Muscle layer of duodenum (tissue), 2 donors: ENCODE measurements around the gene LRMDA.
"Not testable (repeated sequence)": the region's sequence is repeated elsewhere in the genome, so short reads cannot be mapped to it uniquely, and the experiment has no call there.

ENCODE experiments used
- H3K27ac ChIP-seq: one replicate; pipeline ENCODE4 v1.7.0; 2013; ENCODE audit warnings: mild to moderate bottlenecking, low read length
- H3K27me3 ChIP-seq: one replicate; pipeline ENCODE4 v1.7.0; 2013; ENCODE audit warnings: low read depth, mild to moderate bottlenecking, control low read depth, low read length
- H3K36me3 ChIP-seq, 2 donors: one replicate each; pipeline ENCODE4 v1.7.0; 2013; ENCODE audit warnings: low read length in 2 of 2, control low read depth in 1 of 2, mild to moderate bottlenecking in 1 of 2; ENCODE audit not compliant: insufficient read depth in 2 of 2, control insufficient read depth in 1 of 2
- H3K4me1 ChIP-seq, 2 donors: one replicate each; pipeline ENCODE4 v1.7.0; 2013; ENCODE audit warnings: low read length in 2 of 2, mild to moderate bottlenecking in 2 of 2, control low read depth in 1 of 2, moderate library complexity in 1 of 2; ENCODE audit not compliant: insufficient read depth in 2 of 2, control insufficient read depth in 1 of 2
- H3K4me3 ChIP-seq, 2 donors: one replicate each; pipeline ENCODE4 v1.7.0; 2013; ENCODE audit warnings: low read length in 2 of 2, low read depth in 1 of 2, mild to moderate bottlenecking in 1 of 2
- H3K9me3 ChIP-seq, 2 donors: one replicate each; pipeline ENCODE4 v1.7.0; 2013; ENCODE audit warnings: low read length in 2 of 2, control low read depth in 1 of 2, mild to moderate bottlenecking in 1 of 2; ENCODE audit not compliant: control insufficient read depth in 1 of 2
- donor health status: healthy.

LRMDA gene

GRCh38 chr10:75593692-75594556 is 162.5 kb downstream of the LRMDA start:
- H3K27ac ChIP-seq: no peak overlapping the region
- no peak overlapping the region for H3K4me3 ChIP-seq
- peaks cover 3 to 10% of the 10 kb centered on the region in 2 donors for H3K4me1 ChIP-seq
- H3K27me3 ChIP-seq: no peaks in the 10 kb centered on the region
- no peaks in the 10 kb centered on the region for H3K36me3 ChIP-seq
- H3K9me3 ChIP-seq: no peaks in the 10 kb centered on the region

GRCh38 chr10:75596930-75597620 is 165.7 kb downstream of the LRMDA start:
- Histone ChIP-seq H3K27ac (no peak overlapping the region), H3K4me3 (no peak overlapping the region), H3K9me3 (no peaks in the 10 kb centered on the region), H3K4me1 (peaks cover 3 to 10% of the 10 kb centered on the region in 2 donors), H3K36me3 (no peaks in the 10 kb centered on the region), H3K27me3 (no peaks in the 10 kb centered on the region)

GRCh38 chr10:75597773-75598440 is 166.5 kb downstream of the LRMDA start:
- Histone ChIP-seq H3K27ac (no peak overlapping the region), H3K4me3 (no peak overlapping the region)

GRCh38 chr10:75598998-75599397 is 167.6 kb downstream of the LRMDA start:
- Histone ChIP-seq H3K36me3 (no peaks in the 10 kb centered on the region), H3K9me3 (no peaks in the 10 kb centered on the region), H3K27me3 (no peaks in the 10 kb centered on the region), H3K4me3 (no peak overlapping the region), H3K4me1 (no peaks in the 10 kb centered on the region), H3K27ac (no peak overlapping the region)

More at GRCh38 chr10:75597773-75598440, 166.5 kb downstream of the LRMDA start:
- Histone ChIP-seq H3K4me1 (peaks cover 3 to 4% of the 10 kb centered on the region in 2 donors), H3K36me3 (no peaks in the 10 kb centered on the region), H3K27me3 (no peaks in the 10 kb centered on the region), H3K9me3 (no peaks in the 10 kb centered on the region)

- Histone ChIP-seq H3K4me1 (peaks cover 0 to under 1% of the 10 kb centered on the region in 2 donors), H3K36me3 (no peaks in the 10 kb centered on the region), H3K27me3 (no peaks in the 10 kb centered on the region), H3K4me3 (no peak overlapping the region), H3K27ac (no peak overlapping the region), H3K9me3 (no peaks in the 10 kb centered on the region)
These were observed 168.6 kb downstream of the LRMDA start for GRCh38 chr10:75599875-75600648.

- Histone ChIP-seq H3K36me3 (no peaks in the 10 kb centered on the region), H3K4me1 (peaks cover 0 to 5% of the 10 kb centered on the region in 2 donors), H3K27me3 (no peaks in the 10 kb centered on the region), H3K4me3 (no peak overlapping the region), H3K9me3 (no peaks in the 10 kb centered on the region), H3K27ac (no peak overlapping the region)
These were observed 169.4 kb downstream of the LRMDA start for GRCh38 chr10:75600833-75601232.

GRCh38 chr10:75602341-75602740 is 170.9 kb downstream of the LRMDA start:
- H3K4me1 ChIP-seq: peaks cover 0 to 5% of the 10 kb centered on the region in 2 donors
- no peaks in the 10 kb centered on the region for H3K9me3 ChIP-seq
- H3K4me3 ChIP-seq: no peak overlapping the region
- no peak overlapping the region for H3K27ac ChIP-seq
- H3K27me3 ChIP-seq: no peaks in the 10 kb centered on the region
- H3K36me3 ChIP-seq: no peaks in the 10 kb centered on the region

GRCh38 chr10:75605096-75605495 is 173.7 kb downstream of the LRMDA start:
- Histone ChIP-seq H3K36me3 (no peaks in the 10 kb centered on the region), H3K4me3 (no peak overlapping the region), H3K27me3 (no peaks in the 10 kb centered on the region), H3K4me1 (peaks cover 0 to 5% of the 10 kb centered on the region in 2 donors), H3K27ac (no peak overlapping the region), H3K9me3 (no peaks in the 10 kb centered on the region)

- not testable (repeated sequence) for H3K27me3 ChIP-seq, H3K4me1 ChIP-seq, H3K36me3 ChIP-seq, H3K4me3 ChIP-seq, H3K27ac ChIP-seq, H3K9me3 ChIP-seq
These were observed 174.4 kb downstream of the LRMDA start for GRCh38 chr10:75605795-75606194.

GRCh38 chr10:75606203-75606779 is 174.9 kb downstream of the LRMDA start:
- Histone ChIP-seq H3K4me1 (peaks cover under 1 to 6% of the 10 kb centered on the region in 2 donors), H3K27me3 (no peaks in the 10 kb centered on the region), H3K4me3 (no peak overlapping the region), H3K27ac (no peak overlapping the region), H3K9me3 (no peaks in the 10 kb centered on the region), H3K36me3 (no peaks in the 10 kb centered on the region)
